IMR-90 (cell line): ENCODE measurements around the gene YTHDF2.

Experiments
- BHLHE40 ChIP-seq: fragments of 150-350 bp; IDR thresholded peaks from 2 replicates; pipeline ENCODE4 v1.6.1; 2016; ENCODE audit warnings: mild to moderate bottlenecking, low read depth, low read length
- CEBPB ChIP-seq: IDR thresholded peaks from 2 replicates; pipeline ENCODE4 v1.6.1; 2012; ENCODE audit warnings: low read depth, low read length, improper control_type of control experiment
- FOS ChIP-seq: fragments of 150-350 bp; IDR thresholded peaks from 2 replicates; pipeline ENCODE4 v1.6.1; 2016; ENCODE audit warnings: low read depth, low read length
- MAFK ChIP-seq: IDR thresholded peaks from 2 replicates; pipeline ENCODE4 v1.6.1; 2012; ENCODE audit warnings: low read depth, low read length, improper control_type of control experiment
- MAZ ChIP-seq: IDR thresholded peaks from 2 replicates; pipeline ENCODE4 v1.6.1; 2012; ENCODE audit warnings: low read depth, mild to moderate bottlenecking, low read length, improper control_type of control experiment, moderate library complexity, borderline replicate concordance
- MXI1 ChIP-seq: IDR thresholded peaks from 2 replicates; pipeline ENCODE4 v1.6.1; 2012; ENCODE audit warnings: low read depth, mild to moderate bottlenecking, low read length, moderate library complexity, borderline replicate concordance
- POLR2A ChIP-seq: IDR thresholded peaks from 2 replicates; pipeline ENCODE4 v1.6.1; 2012; ENCODE audit warnings: mild to moderate bottlenecking, low read depth, low read length
- RAD21 ChIP-seq: IDR thresholded peaks from 2 replicates; pipeline ENCODE4 v1.6.1; 2012; ENCODE audit warnings: low read length, improper control_type of control experiment
- RCOR1 ChIP-seq: IDR thresholded peaks from 2 replicates; pipeline ENCODE4 v1.6.1; 2012; ENCODE audit warnings: mild to moderate bottlenecking, low read length, improper control_type of control experiment; ENCODE audit not compliant: insufficient replicate concordance
- TF ChIP-seq, protein P1 (sequence below): conservative IDR thresholded peaks from 2 replicates; pipeline ENCODE4 v1.5.1; 2012; ENCODE audit warnings: mild to moderate bottlenecking, low read depth, low read length, improper control_type of control experiment
- TF ChIP-seq, protein P2 (sequence below): fragments of 150-350 bp; IDR thresholded peaks from 2 replicates; pipeline ENCODE4 v1.6.1; 2017; ENCODE audit warnings: mild to moderate bottlenecking, antibody characterized with exemption, low read length, low read depth
- TF ChIP-seq, protein P3 (sequence below): fragments of 150-350 bp; IDR thresholded peaks from 2 replicates; pipeline ENCODE4 v1.6.1; 2016; ENCODE audit warnings: low read depth, mild to moderate bottlenecking, low read length, moderate library complexity, borderline replicate concordance

DNA sequence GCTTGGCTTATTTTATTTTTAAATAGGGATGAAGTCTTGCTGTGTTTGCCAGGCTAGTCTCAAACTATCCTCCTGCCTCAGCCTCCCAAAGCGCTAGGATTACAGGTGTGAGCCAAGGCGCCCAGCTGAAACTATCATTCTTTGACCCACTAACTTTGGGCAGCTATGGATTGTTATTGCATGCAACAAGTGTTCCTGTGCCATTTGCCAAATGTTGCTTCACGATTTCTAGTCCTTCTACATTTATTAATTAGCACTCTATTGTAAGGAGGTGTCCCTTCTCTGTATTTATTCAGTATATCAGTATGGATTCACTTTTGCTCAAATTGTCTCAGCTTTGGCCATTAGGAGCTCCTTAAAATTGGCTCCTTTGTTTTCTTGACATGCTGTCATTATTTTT, 36.4 kb downstream of the YTHDF2 start:
- TF ChIP-seq, protein P1, sequence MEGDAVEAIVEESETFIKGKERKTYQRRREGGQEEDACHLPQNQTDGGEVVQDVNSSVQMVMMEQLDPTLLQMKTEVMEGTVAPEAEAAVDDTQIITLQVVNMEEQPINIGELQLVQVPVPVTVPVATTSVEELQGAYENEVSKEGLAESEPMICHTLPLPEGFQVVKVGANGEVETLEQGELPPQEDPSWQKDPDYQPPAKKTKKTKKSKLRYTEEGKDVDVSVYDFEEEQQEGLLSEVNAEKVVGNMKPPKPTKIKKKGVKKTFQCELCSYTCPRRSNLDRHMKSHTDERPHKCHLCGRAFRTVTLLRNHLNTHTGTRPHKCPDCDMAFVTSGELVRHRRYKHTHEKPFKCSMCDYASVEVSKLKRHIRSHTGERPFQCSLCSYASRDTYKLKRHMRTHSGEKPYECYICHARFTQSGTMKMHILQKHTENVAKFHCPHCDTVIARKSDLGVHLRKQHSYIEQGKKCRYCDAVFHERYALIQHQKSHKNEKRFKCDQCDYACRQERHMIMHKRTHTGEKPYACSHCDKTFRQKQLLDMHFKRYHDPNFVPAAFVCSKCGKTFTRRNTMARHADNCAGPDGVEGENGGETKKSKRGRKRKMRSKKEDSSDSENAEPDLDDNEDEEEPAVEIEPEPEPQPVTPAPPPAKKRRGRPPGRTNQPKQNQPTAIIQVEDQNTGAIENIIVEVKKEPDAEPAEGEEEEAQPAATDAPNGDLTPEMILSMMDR = no peak
- TF ChIP-seq POLR2A (no peak), MAFK (no peak), FOS (no peak), BHLHE40 (no peak), RAD21 (no peak), MXI1 (no peak), MAZ (no peak), CEBPB (no peak), RCOR1 (no peak)
- TF ChIP-seq, protein P2, sequence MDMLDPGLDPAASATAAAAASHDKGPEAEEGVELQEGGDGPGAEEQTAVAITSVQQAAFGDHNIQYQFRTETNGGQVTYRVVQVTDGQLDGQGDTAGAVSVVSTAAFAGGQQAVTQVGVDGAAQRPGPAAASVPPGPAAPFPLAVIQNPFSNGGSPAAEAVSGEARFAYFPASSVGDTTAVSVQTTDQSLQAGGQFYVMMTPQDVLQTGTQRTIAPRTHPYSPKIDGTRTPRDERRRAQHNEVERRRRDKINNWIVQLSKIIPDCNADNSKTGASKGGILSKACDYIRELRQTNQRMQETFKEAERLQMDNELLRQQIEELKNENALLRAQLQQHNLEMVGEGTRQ = no peak
- TF ChIP-seq, protein P3, sequence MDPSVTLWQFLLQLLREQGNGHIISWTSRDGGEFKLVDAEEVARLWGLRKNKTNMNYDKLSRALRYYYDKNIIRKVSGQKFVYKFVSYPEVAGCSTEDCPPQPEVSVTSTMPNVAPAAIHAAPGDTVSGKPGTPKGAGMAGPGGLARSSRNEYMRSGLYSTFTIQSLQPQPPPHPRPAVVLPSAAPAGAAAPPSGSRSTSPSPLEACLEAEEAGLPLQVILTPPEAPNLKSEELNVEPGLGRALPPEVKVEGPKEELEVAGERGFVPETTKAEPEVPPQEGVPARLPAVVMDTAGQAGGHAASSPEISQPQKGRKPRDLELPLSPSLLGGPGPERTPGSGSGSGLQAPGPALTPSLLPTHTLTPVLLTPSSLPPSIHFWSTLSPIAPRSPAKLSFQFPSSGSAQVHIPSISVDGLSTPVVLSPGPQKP = no peak
